GM12878 (cell line): Measurements from ENCODE around the gene ADRA2B. TPM values are rescaled to one million over a fixed set of nuclear protein-coding genes. Genes with fewer than 3 reads are reported as not detected.

Experiments
- CBFB ChIP-seq: IDR thresholded peaks from 2 replicates; pipeline ENCODE4 v1.6.1; 2016; ENCODE audit warnings: antibody characterized with exemption, low read depth
- CREM ChIP-seq: IDR thresholded peaks from 2 replicates; pipeline ENCODE4 v1.6.1; 2014; ENCODE audit warnings: antibody characterized with exemption, low read depth
- DPF2 ChIP-seq: fragments of 450-650 bp; IDR thresholded peaks from 2 replicates; pipeline ENCODE4 v1.6.1; 2017; ENCODE audit warnings: mild to moderate bottlenecking
- EP300 ChIP-seq, 2 experiments: fragments of 150-350 bp in 1 of 2; IDR thresholded peaks; 2 replicates each; pipeline ENCODE4 v1.6.1; 2011 to 2012; ENCODE audit warnings: low read depth in 2 of 2, low read length in 2 of 2, borderline replicate concordance in 1 of 2, improper control_type of control experiment in 1 of 2, inconsistent platforms in 1 of 2; ENCODE audit not compliant: control insufficient read depth in 1 of 2
- EZH2 ChIP-seq: IDR thresholded peaks from 2 replicates; pipeline ENCODE4 v1.6.1; 2012; ENCODE audit warnings: low read depth, mild to moderate bottlenecking, control low read depth, inconsistent platforms, low read length, borderline replicate concordance; ENCODE audit not compliant: control insufficient read depth
- LARP7 ChIP-seq: fragments of 450-650 bp; IDR thresholded peaks from 2 replicates; pipeline ENCODE4 v1.6.1; 2017; ENCODE audit warnings: mild to moderate bottlenecking
- NKRF ChIP-seq: fragments of 450-650 bp; conservative IDR thresholded peaks from 2 replicates; pipeline ENCODE4 v1.6.1; 2017; ENCODE audit warnings: mild to moderate bottlenecking, moderate library complexity
- PML ChIP-seq: IDR thresholded peaks from 2 replicates; pipeline ENCODE4 v1.6.1; 2012; ENCODE audit warnings: low read length, inconsistent platforms
- POLR2A ChIP-seq: IDR thresholded peaks from 2 replicates; pipeline ENCODE4 v1.6.1; 2011; ENCODE audit warnings: low read depth, mild to moderate bottlenecking, low read length
- RAD51 ChIP-seq: fragments of 450-650 bp; IDR thresholded peaks from 2 replicates; pipeline ENCODE4 v1.6.1; 2016; ENCODE audit warnings: moderate library complexity, mild to moderate bottlenecking, inconsistent platforms
- RELB ChIP-seq: fragments of 450-650 bp; IDR thresholded peaks from 2 replicates; pipeline ENCODE4 v1.6.1; 2017; ENCODE audit warnings: low read depth, mild to moderate bottlenecking, moderate library complexity
- RFX5 ChIP-seq: IDR thresholded peaks from 2 replicates; pipeline ENCODE4 v1.6.1; 2011; ENCODE audit warnings: low read depth, low read length, improper control_type of control experiment
- SREBF2 ChIP-seq: IDR thresholded peaks from 2 replicates; pipeline ENCODE4 v1.6.1; 2012; ENCODE audit warnings: mild to moderate bottlenecking, low read length
- SUZ12 ChIP-seq: fragments of 200-600 bp; sonication (generic); IDR thresholded peaks from one replicate; pipeline ENCODE4 v1.6.1; 2018; ENCODE audit warnings: antibody characterized with exemption, mild to moderate bottlenecking; ENCODE audit not compliant: unreplicated experiment
- TCF7 ChIP-seq: IDR thresholded peaks from 2 replicates; pipeline ENCODE4 v1.6.1; 2014; ENCODE audit warnings: antibody characterized with exemption, borderline replicate concordance
- YBX1 ChIP-seq: fragments of 450-650 bp; IDR thresholded peaks from 2 replicates; pipeline ENCODE4 v1.6.1; 2016; ENCODE audit warnings: antibody characterized with exemption
- ZNF207 ChIP-seq: fragments of 450-650 bp; IDR thresholded peaks from 2 replicates; pipeline ENCODE4 v1.6.1; 2014; ENCODE audit warnings: antibody characterized with exemption, mild to moderate bottlenecking, borderline replicate concordance
- ZZZ3 ChIP-seq: IDR thresholded peaks from 2 replicates; pipeline ENCODE4 v1.6.1; 2011; ENCODE audit warnings: low read depth; ENCODE audit not compliant: control insufficient read depth, insufficient read length
- polyA plus RNA-seq, 11 experiments: library from polyadenylated mRNA; depleted of rRNA in 4 of 11; unstranded in 6 of 11; stranded (reverse) in 5 of 11; fragments of >200 nt; fragmentation: Nextera tagmentation in 4 of 11; fragmentation: Illumina TruSeq in 1 of 11; extraction: Ambion mirVana in 4 of 11; extraction: Trizol in 1 of 11; gene quantifications; 1 replicate in 1 of 11; 2 replicates in 10 of 11; pipeline versions ENCODE4 v1.2.1 to v1.2.3, GENCODE V29; 2011 to 2016; ENCODE audit warnings: inconsistent platforms in 2 of 11, missing spikeins in 2 of 11, low read depth in 1 of 11
- total RNA-seq, 4 experiments: library from RNA; depleted of rRNA in 3 of 4; stranded (reverse); fragments of >200 nt in 3 of 4; fragmentation: Illumina TruSeq in 1 of 4; extraction: Trizol in 1 of 4; gene quantifications; 2 replicates each; pipeline versions ENCODE4 v1.2.1 to v1.2.3, GENCODE V29; 2013 to 2021

Gene ADRA2B
- total and polyA plus RNA-seq, 10 of the 15 experiments (the other 5 are each of a cell fraction or from before 2014, with no cell fraction given) = 0.01 to 0.10 (median 0.04) TPM; not detected in 6

- 0 out of 2 replicates have a peak, but pooled peaks have one; percentile 28 for TF ChIP-seq NKRF
- no peak for TF ChIP-seq DPF2
- peak; percentile 95 to 98 for TF ChIP-seq EP300 (IDR thresholded peaks at IDR 0.05; ENCODE audit: borderline replicate concordance in 1 of 2, control insufficient read depth in 1 of 2, low read depth in 2 of 2, low read length in 2 of 2)
- TF ChIP-seq CREM = peak; percentile 93
- TF ChIP-seq CBFB = peak; percentile 56; the same call in 1 of the 2 replicates
- TF ChIP-seq SREBF2 = no peak
- TF ChIP-seq POLR2A = peak; percentile 81
- peak; percentile 71 for TF ChIP-seq RELB
- peak; percentile 79 for TF ChIP-seq RAD51
- TF ChIP-seq EZH2 = no peak
- no peak for TF ChIP-seq ZZZ3
- TF ChIP-seq TCF7 = peak; percentile 45; the same call in 1 of the 2 replicates
- no peak; the same call in 1 of the 2 replicates for TF ChIP-seq ZNF207
- no peak; the same call in 1 of the 2 replicates for TF ChIP-seq LARP7
- TF ChIP-seq YBX1 = no peak
- 0 out of 2 replicates have a peak, but pooled peaks have one; percentile 43 for TF ChIP-seq RFX5
- TF ChIP-seq PML = no peak
- no peak for TF ChIP-seq SUZ12
Measured at GRCh38 chr2:96163768-96164429, 47.5 kb upstream of the ADRA2B start (continued).
